Tibial nerve (tissue), 4 donors: Measurements from ENCODE around the gene MIEF1. TPM values are rescaled to one million over a fixed set of nuclear protein-coding genes. Genes with fewer than 3 reads are reported as not detected.

Source experiments
- DNase-seq, 2 donors: peaks; one replicate each; pipeline ENCODE4 v3.0.0-alpha.2; 2019; ENCODE audit warnings: low spot score in 2 of 2
- H3K27ac ChIP-seq, 4 donors: fragments of 200-600 bp; sonication (generic) in 3 of 4; one replicate each; pipeline ENCODE4 v1.5.1; 2017 to 2019; ENCODE audit warnings: mild to moderate bottlenecking in 1 of 4
- H3K27me3 ChIP-seq, 2 donors: fragments of 200-600 bp; sonication (generic) in 1 of 2; one replicate each; pipeline versions ENCODE4 v1.5.1 to v1.6.0; 2017 to 2019
- H3K36me3 ChIP-seq, 3 donors: fragments of 200-600 bp; sonication (generic); one replicate each; pipeline ENCODE4 v1.5.1; 2018 to 2019
- H3K4me1 ChIP-seq, 4 donors: fragments of 200-600 bp; sonication (generic) in 3 of 4; one replicate each; pipeline ENCODE4 v1.5.1; 2017 to 2019
- H3K4me3 ChIP-seq, 4 donors: fragments of 200-600 bp; sonication (generic) in 3 of 4; one replicate each; pipeline ENCODE4 v1.5.1; 2017 to 2019; ENCODE audit warnings: mild to moderate bottlenecking in 1 of 4, moderate library complexity in 1 of 4
- H3K9me3 ChIP-seq, 4 donors: fragments of 200-600 bp; sonication (generic) in 3 of 4; one replicate each; pipeline ENCODE4 v1.5.1; 2017 to 2019
- CTCF ChIP-seq, 5 experiments: fragments of 200-600 bp in 3 of 5; fragments of 450-650 bp in 2 of 5; sonication (generic) in 3 of 5; IDR thresholded peaks; one replicate each; pipeline ENCODE4 v1.5.1; 2016 to 2019; ENCODE audit warnings: antibody characterized with exemption in 5 of 5, mild to moderate bottlenecking in 3 of 5, moderate library complexity in 2 of 5
- EP300 ChIP-seq, 2 donors: sonication (generic); formaldehyde crosslinking; IDR thresholded peaks; one replicate each; pipeline ENCODE4 v1.6.1; 2017; ENCODE audit warnings: antibody characterized with exemption in 2 of 2, mild to moderate bottlenecking in 1 of 2
- POLR2A ChIP-seq, 2 donors: fragments of 450-650 bp; IDR thresholded peaks; one replicate each; pipeline ENCODE4 v1.6.1; 2017; ENCODE audit warnings: antibody characterized with exemption in 2 of 2, mild to moderate bottlenecking in 2 of 2, moderate library complexity in 2 of 2
- WGBS, 2 donors: methylation state at CpG; one replicate each; pipeline ENCODE4 v1.1.5; 2018; 5-methylcytosine and 5-hydroxymethylcytosine counted together
- total RNA-seq, 4 donors: library from RNA; depleted of rRNA; stranded (reverse); fragments of >200 nt; gene quantifications; one replicate each; pipeline ENCODE4 v1.1.0, GENCODE V29; 2016

MIEF1 gene
- total RNA-seq, 4 donors from 2014 or later: 18.0 to 38.2 (median 26.9) TPM

GRCh38 chr22:39467390-39467895 lies 34.6 kb upstream of the MIEF1 start:
- Histone ChIP-seq H3K36me3 (no peaks in the 10 kb centered on the region), H3K27ac (peak overlapping the region; percentile 76 to 95 (median 88)), H3K4me1 (peaks cover 0 to 100% (median 88%) of the 10 kb centered on the region in 4 donors), H3K9me3 (no peaks in the 10 kb centered on the region), H3K4me3 (no peak overlapping the region), H3K27me3 (no peaks in the 10 kb centered on the region)
- DNase-seq: no peak
- TF ChIP-seq POLR2A (IDR thresholded peaks at IDR 0.05) (no peak), CTCF (IDR thresholded peaks at IDR 0.05) (no peak), EP300 (IDR thresholded peaks at IDR 0.05) (no peak)
- WGBS, 2 donors: 64 to 80% methylated on average over 17 of the region's 17 CpGs

- peak overlapping the region; percentile 76 to 95 (median 88) for H3K27ac ChIP-seq
- peaks cover 0 to 100% (median 86%) of the 10 kb centered on the region in 4 donors for H3K4me1 ChIP-seq
- DNase-seq: no peak
- TF ChIP-seq POLR2A (IDR thresholded peaks at IDR 0.05) (no peak), EP300 (IDR thresholded peaks at IDR 0.05) (no peak), CTCF (IDR thresholded peaks at IDR 0.05) (no peak)
- H3K36me3 ChIP-seq: no peaks in the 10 kb centered on the region
- H3K4me3 ChIP-seq: no peak overlapping the region
- H3K9me3 ChIP-seq: no peaks in the 10 kb centered on the region
- H3K27me3 ChIP-seq: no peaks in the 10 kb centered on the region
- 77 to 82% methylated on average over 18 of the region's 18 CpGs for WGBS, 2 donors
These were observed 33.4 kb upstream of the MIEF1 start for GRCh38 chr22:39468487-39469325.

- Histone ChIP-seq H3K36me3 (no peaks in the 10 kb centered on the region), H3K4me1 (peaks cover 0 to 100% (median 86%) of the 10 kb centered on the region in 4 donors), H3K27me3 (no peaks in the 10 kb centered on the region), H3K4me3 (no peak overlapping the region), H3K27ac (peak overlapping the region; percentile 76 to 95 (median 88)), H3K9me3 (no peaks in the 10 kb centered on the region)
- 66 to 86% methylated on average over 6 of the region's 6 CpGs for WGBS, 2 donors
- DNase-seq: no peak
- TF ChIP-seq POLR2A (IDR thresholded peaks at IDR 0.05) (no peak), EP300 (IDR thresholded peaks at IDR 0.05) (no peak), CTCF (IDR thresholded peaks at IDR 0.05) (no peak)
These were observed 32.8 kb upstream of the MIEF1 start for GRCh38 chr22:39469326-39469680.

- TF ChIP-seq EP300 (IDR thresholded peaks at IDR 0.05) (peak in 1 of 2 donors; percentile 37), CTCF (IDR thresholded peaks at IDR 0.05) (no peak), POLR2A (IDR thresholded peaks at IDR 0.05) (peak in 1 of 2 donors; percentile 14)
- Histone ChIP-seq H3K9me3 (no peaks in the 10 kb centered on the region), H3K27ac (peak overlapping the region; percentile 76 to 95 (median 88)), H3K27me3 (no peaks in the 10 kb centered on the region), H3K36me3 (no peaks in the 10 kb centered on the region), H3K4me3 (no peak overlapping the region), H3K4me1 (peaks cover 0 to 100% (median 86%) of the 10 kb centered on the region in 4 donors)
- no peak for DNase-seq
- WGBS, 2 donors: 53% methylated on average over 20 to 26 of the region's 26 CpGs
These were observed 32.2 kb upstream of the MIEF1 start for GRCh38 chr22:39469681-39470450.
